HG03108 (cell line): Measurements from ENCODE around the gene NDUFB10.

ENCODE experiments used
- ATAC-seq: cut with Tn5 transposase; IDR thresholded peaks from one replicate; pipeline ENCODE4 v1.9.1; 2021; ENCODE audit warnings: moderate library complexity; ENCODE audit not compliant: unreplicated experiment

Gene NDUFB10

DNA sequence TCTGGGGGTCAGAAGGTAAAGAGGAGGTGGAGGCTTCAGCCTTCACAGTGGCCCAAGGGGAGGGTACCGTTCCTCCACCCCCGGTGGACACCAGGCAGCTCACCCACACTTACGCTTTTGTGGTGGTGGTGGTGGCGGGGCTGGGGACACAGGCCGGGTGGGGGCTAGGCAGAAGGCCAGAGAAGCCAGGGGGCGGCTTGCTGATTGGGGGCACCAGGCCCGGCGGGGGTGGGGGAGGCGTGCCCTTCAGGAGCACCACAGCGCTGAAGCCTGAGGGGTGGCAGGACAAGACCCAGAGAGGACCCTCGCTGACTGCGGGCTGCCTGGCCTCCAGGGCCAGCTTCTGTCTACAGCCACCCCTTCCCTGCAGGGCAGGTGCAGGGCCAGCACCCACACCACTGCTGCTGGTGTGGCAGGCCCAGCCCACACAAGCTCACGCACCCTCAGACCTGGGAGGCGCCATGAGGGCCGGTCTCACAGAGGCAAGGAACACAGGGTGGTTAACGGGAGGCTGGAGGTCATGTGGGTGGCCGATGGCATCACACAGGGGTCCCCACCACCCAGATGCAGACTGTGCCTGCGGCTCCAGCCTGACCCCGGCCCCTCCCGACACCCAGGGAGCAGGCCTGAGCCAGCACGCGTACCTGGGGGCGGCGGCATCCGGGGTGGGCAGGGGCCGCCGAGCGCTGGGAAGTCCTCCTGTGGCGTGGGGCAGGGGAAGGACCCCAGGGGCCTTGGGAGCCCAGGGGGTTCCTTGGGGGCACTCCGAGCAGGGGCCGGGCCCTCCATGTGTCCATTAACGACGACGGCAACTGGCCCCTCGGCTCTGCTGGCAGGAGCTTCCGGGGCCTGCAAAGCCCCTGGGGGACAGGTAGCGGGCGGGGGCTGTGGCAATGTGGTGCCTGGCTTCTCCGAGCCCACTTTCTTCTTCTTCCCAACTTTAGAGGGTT lies 39.8 kb downstream of the NDUFB10 start:
- no peak for ATAC-seq

DNA sequence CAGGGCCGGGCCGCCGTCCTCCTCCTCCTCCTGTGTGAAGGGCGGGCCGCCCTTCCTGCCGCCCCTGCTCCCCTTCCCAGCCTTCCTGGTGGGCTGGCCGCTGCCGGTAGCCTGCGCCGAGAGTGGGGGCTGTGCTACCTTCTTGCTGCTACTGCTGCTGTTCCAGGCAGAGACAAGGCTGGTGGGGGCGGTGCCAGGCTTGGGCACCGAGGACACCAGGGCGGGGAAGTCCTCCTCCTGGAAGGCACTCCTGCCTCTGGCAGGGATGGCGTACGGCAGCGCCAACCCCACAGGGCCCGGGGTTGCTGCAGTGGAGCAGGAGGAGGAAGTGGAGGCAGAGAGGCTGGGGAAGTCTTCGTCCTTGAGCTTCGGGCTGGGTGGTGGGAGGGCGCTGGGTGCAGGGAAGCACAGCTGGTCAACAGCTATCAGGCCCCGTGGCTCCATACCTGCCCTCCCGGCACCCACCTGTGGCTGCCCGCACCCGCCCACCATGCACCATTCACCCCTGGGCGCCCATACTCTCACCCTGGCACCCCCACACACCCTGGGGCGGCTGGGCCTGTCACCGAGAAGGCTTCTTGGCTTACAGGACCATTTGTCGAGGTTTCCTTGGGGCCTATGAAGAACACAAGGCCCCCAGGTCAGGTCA lies 40.7 kb downstream of the NDUFB10 start:
- no peak for ATAC-seq

DNA sequence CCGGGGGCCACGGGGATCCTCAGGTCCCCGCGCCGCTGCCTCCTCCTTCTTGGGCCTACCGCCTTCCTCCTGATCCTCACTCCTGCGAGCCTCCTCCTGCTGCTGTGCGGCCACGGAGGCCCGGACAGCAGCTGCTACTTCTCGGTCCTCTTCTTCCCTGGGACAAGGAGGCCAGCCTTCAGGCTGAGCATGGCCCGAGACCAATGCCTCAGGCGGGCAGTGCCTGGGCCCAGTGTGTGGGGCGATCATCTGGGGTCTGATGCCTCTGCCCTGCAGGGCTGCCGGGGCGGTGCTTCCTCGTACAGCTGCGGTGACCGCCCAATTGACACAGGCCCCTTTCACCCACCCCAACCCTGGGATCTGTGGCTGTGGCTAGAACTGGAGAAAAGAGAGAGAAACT lies 41.7 kb downstream of the NDUFB10 start:
- no peak for ATAC-seq

GRCh38 chr16:2001456-2002355 lies 42.4 kb downstream of the NDUFB10 start:
- no peak for ATAC-seq

GRCh38 chr16:2002406-2003230 lies 43.3 kb downstream of the NDUFB10 start:
- ATAC-seq: no peak

GRCh38 chr16:2003231-2003826 lies 44.0 kb downstream of the NDUFB10 start:
- no peak for ATAC-seq

GRCh38 chr16:2003827-2004641 lies 44.7 kb downstream of the NDUFB10 start:
- peak; percentile 58 for ATAC-seq

- no peak for ATAC-seq
These were observed 45.6 kb downstream of the NDUFB10 start for GRCh38 chr16:2004795-2005517.

DNA sequence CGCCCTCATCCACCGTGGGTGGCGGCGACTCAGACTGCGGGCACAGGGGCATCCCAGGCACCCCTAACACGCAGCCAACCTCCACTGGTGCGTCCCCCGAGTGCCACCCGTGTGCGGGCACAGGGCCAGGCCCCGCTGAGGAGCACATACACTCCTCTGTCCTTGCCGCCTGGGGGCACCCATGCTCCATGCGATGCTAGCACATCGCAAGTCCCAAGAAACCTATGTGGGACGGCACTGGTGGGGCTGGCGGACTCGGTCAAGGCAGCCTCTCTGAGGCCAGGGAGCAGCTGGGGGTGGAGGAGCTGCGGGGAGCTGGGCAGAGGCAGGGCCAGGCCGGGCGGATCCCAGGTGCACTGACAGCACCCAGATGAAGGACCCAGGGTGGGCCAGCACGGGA lies 46.3 kb downstream of the NDUFB10 start:
- ATAC-seq: no peak

DNA sequence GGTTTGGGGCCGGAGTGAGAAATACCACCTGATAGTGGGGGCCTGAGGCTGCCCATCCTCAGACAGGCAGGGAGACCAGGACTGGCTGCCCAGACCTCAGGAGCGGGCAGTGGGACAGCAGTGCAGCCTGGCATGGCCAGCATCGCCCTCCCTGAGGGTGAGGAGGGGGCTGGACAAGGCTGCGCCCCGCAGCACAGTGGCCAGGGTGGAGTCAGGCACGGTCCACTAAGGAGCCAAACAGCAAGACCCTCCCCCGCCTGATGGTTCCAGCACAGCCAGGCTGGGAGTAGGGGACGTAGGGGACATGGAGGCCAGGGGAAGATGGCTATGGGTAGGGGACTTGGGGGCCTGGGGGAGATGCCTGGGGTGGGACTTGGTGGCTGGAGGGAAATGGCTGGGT lies 47.0 kb downstream of the NDUFB10 start:
- ATAC-seq: no peak

GRCh38 chr16:2007081-2007836 lies 47.9 kb downstream of the NDUFB10 start:
- no peak for ATAC-seq

- no peak for ATAC-seq
These were observed 48.7 kb downstream of the NDUFB10 start for GRCh38 chr16:2008009-2008526.

DNA sequence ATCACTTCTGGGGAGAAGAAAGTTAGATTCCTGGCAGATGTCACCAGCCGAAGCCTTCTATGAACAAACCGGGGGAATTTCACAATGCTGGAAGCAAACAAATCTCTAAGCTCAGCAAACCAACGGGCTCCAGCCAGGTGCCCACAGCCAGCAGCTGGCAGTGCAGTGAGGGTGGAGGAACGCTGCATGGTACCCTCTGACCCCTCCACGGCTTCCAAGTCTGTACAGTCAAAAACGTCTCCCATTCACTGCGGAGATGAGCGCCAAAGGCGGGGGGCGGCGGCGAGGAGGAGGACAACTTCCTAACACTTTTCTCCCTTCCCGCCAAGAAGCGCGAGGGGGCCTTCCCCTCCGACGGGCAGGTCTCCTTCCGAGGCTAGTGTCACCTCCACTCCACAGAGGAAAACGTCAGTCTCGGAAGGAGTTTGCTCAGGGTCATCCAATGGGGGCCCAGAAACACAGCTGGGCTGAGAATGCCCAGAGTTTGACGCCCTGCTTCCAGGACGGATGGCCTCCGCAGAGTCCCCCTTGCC lies 49.4 kb downstream of the NDUFB10 start:
- ATAC-seq: peak; percentile 6

- ATAC-seq: peak; percentile 25
These were observed 49.9 kb downstream of the NDUFB10 start for GRCh38 chr16:2009164-2009711.

GRCh38 chr16:2009791-2010510 lies 50.6 kb downstream of the NDUFB10 start, which contains the start of gene ZNF598:
TSS of gene ZNF598 (minus strand) at chr16:2009821.
- ATAC-seq: peak; percentile 69
